GM23248 (cell line): ENCODE measurements around the gene TGFB1. TPM values are rescaled to one million over a fixed set of nuclear protein-coding genes. Genes with fewer than 3 reads are reported as not detected.
A peak's percentile ranks its signal among the peaks of the same experiment; 100 is the strongest.
"Not testable (repeated sequence)": the region's sequence is repeated elsewhere in the genome, so short reads cannot be mapped to it uniquely, and the experiment has no call there.

ENCODE experiments used
- DNase-seq: peaks from one replicate; pipeline ENCODE4 v3.0.0-alpha.2; 2015
- H2AFZ ChIP-seq: fragments of 200-600 bp; sonication (generic); 2 replicates; pipeline ENCODE4 v1.6.1; 2016; ENCODE audit warnings: antibody characterized with exemption
- H3F3A ChIP-seq: fragments of 200-600 bp; sonication (generic); 2 replicates; pipeline ENCODE4 v1.6.1; 2016; ENCODE audit warnings: mild to moderate bottlenecking, antibody characterized with exemption, mixed run types; ENCODE audit not compliant: insufficient read depth
- H3K27ac ChIP-seq: fragments of 200-600 bp; sonication (generic); 2 replicates; pipeline ENCODE4 v1.5.1; 2016; ENCODE audit warnings: mild to moderate bottlenecking
- H3K27me3 ChIP-seq: fragments of 200-600 bp; sonication (generic); replicated peaks from 2 replicates; pipeline ENCODE4 v1.6.1; 2016; ENCODE audit warnings: mild to moderate bottlenecking; ENCODE audit not compliant: insufficient read depth
- H3K36me3 ChIP-seq: fragments of 200-600 bp; sonication (generic); 2 replicates; pipeline ENCODE4 v1.6.1; 2016; ENCODE audit warnings: low read depth, mild to moderate bottlenecking
- H3K4me1 ChIP-seq: fragments of 200-600 bp; sonication (generic); 2 replicates; pipeline ENCODE4 v1.6.1; 2016; ENCODE audit warnings: mild to moderate bottlenecking; ENCODE audit not compliant: insufficient read depth
- H3K4me2 ChIP-seq: fragments of 200-600 bp; sonication (generic); one replicate; pipeline ENCODE4 v1.6.1; 2016; ENCODE audit warnings: mild to moderate bottlenecking; ENCODE audit not compliant: unreplicated experiment
- H3K4me3 ChIP-seq: fragments of 200-600 bp; sonication (generic); 2 replicates; pipeline ENCODE4 v1.5.1; 2016; ENCODE audit warnings: mild to moderate bottlenecking
- H3K79me2 ChIP-seq: fragments of 200-600 bp; sonication (generic); 2 replicates; pipeline ENCODE4 v1.6.1; 2016; ENCODE audit warnings: mild to moderate bottlenecking; ENCODE audit not compliant: insufficient read depth
- H3K9ac ChIP-seq: fragments of 200-600 bp; sonication (generic); 2 replicates; pipeline ENCODE4 v1.6.1; 2016; ENCODE audit warnings: mild to moderate bottlenecking
- H3K9me2 ChIP-seq: fragments of 200-600 bp; sonication (generic); 2 replicates; pipeline ENCODE4 v1.6.1; 2016; ENCODE audit warnings: mixed run types, mild to moderate bottlenecking, moderate library complexity; ENCODE audit not compliant: insufficient read depth
- H3K9me3 ChIP-seq: fragments of 200-600 bp; sonication (generic); one replicate; pipeline ENCODE4 v1.6.1; 2017; ENCODE audit warnings: low read depth
- H4K20me1 ChIP-seq: fragments of 200-600 bp; sonication (generic); 2 replicates; pipeline ENCODE4 v1.6.0; 2016; ENCODE audit not compliant: insufficient read depth
- EZH2 ChIP-seq: fragments of 200-600 bp; sonication (generic); IDR thresholded peaks from 2 replicates; pipeline ENCODE4 v1.6.1; 2018; ENCODE audit warnings: antibody characterized with exemption, mild to moderate bottlenecking; ENCODE audit not compliant: insufficient read depth, poor library complexity, severe bottlenecking
- EZH2phosphoT487 ChIP-seq: fragments of 200-600 bp; sonication (generic); IDR thresholded peaks from 2 replicates; pipeline ENCODE4 v1.6.1; 2018; ENCODE audit warnings: antibody characterized with exemption, moderate library complexity, mild to moderate bottlenecking, low read depth; ENCODE audit not compliant: insufficient read depth
- WGBS, 2 experiments: methylation state at CpG; one replicate each; pipeline ENCODE4 v1.1.6; 2015 to 2017; ENCODE audit warnings: low lambda C conversion rate in 2 of 2, low coverage in 1 of 2; ENCODE audit errors: missing lambda C conversion rate in 2 of 2; 5-methylcytosine and 5-hydroxymethylcytosine counted together
- in situ Hi-C: fragments of 300-500 bp; cut with MboI; formaldehyde crosslinking; loops from 2 replicates; pipeline ENCODE4 v1.15.0; 2020
- polyA plus RNA-seq: library from polyadenylated mRNA; unstranded; fragments of >200 nt; fragmentation: Nextera tagmentation; extraction: Ambion mirVana; gene quantifications from 2 replicates; pipeline ENCODE4 v1.2.1, GENCODE V29; 2016
- total RNA-seq: library from RNA; depleted of rRNA; stranded (reverse); fragments of >200 nt; shearing (Covaris generic); gene quantifications from 2 replicates; pipeline ENCODE4 v1.2.3, GENCODE V29; 2014

TGFB1 gene
- total and polyA plus RNA-seq, 2 experiments from 2014 or later, result 12.4 to 21.4 TPM

DNA sequence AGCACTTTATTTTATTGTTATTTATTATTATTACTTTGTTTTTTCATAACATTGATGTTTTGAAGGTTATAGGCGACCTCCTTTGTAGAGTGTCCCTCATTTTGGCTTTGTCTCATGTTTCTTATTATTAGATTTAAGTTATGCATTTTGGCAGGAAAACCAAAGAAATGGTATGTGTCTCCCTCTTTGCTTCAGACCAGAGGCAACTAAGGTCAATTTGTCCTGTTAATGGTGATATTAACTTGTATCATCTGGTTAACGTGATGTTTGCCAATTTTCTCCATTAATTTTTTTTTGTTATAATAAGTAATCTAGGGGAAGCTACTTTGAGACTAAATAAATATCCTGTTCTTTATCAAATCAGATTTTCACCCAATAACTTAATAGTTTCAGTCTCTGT, 18.8 kb upstream of the TGFB1 start:
- in situ Hi-C loops, result no loop called here
- Histone ChIP-seq H3K9me3 (no peaks in the 10 kb centered on the region), H3K4me2 (no peak overlapping the region), H3K9me2 (no peaks in the 10 kb centered on the region), H3K27ac (no peak overlapping the region), H3K4me3 (no peak overlapping the region), H3K79me2 (peaks cover 29% of the 10 kb centered on the region), H3F3A (peaks cover 15% of the 10 kb centered on the region), H2AFZ (no peak overlapping the region), H3K27me3 (no peaks in the 10 kb centered on the region), H3K36me3 (no peaks in the 10 kb centered on the region), H4K20me1 (no peaks in the 10 kb centered on the region), H3K9ac (no peak overlapping the region), H3K4me1 (peaks cover 27% of the 10 kb centered on the region)
- no peak for DNase-seq
- TF ChIP-seq EZH2phosphoT487, result no peak
- TF ChIP-seq EZH2, result no peak
- 74 to 80% methylated on average over 2 of the region's 2 CpGs for WGBS, 2 experiments

DNA sequence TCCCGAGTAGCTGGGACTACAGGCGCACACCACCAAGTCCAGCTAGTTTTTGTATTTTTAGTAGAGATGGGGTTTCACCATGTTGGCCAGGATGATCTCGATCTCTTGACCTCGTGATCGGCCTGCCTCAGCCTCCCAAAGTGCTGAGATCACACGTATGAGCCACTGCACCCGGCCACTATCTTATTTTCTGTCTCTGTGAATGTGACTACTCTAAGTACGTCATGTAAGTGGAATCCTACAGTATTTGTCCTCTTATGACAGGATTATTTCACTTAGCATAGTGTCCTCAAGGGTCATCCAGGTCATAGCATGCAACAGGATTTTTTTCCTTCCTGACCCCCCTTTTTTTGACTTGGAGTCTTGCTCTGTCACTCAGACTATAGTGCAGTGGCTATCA, 17.8 kb upstream of the TGFB1 start:
- Histone ChIP-seq H3K36me3 (no peaks in the 10 kb centered on the region), H3F3A (peaks cover 21% of the 10 kb centered on the region), H3K4me3 (no peak overlapping the region), H3K27me3 (no peaks in the 10 kb centered on the region), H4K20me1 (no peaks in the 10 kb centered on the region), H3K4me2 (no peak overlapping the region), H3K9ac (no peak overlapping the region), H2AFZ (no peak overlapping the region), H3K27ac (no peak overlapping the region), H3K9me3 (no peaks in the 10 kb centered on the region), H3K79me2 (peaks cover 37% of the 10 kb centered on the region), H3K4me1 (peaks cover 36% of the 10 kb centered on the region), H3K9me2 (no peaks in the 10 kb centered on the region)
- 84 to 90% methylated on average over 8 of the region's 8 CpGs for WGBS, 2 experiments
- no peak for DNase-seq
- in situ Hi-C loops, result no loop called here
- no peak for TF ChIP-seq EZH2phosphoT487
- TF ChIP-seq EZH2, result no peak

GRCh38 chr19:41371119-41371518, 17.4 kb upstream of the TGFB1 start:
- in situ Hi-C loops, H3K4me2 ChIP-seq, DNase-seq, H3K4me3 ChIP-seq, H4K20me1 ChIP-seq, H3K9me2 ChIP-seq, H3K9me3 ChIP-seq, H3K27me3 ChIP-seq, H3K9ac ChIP-seq, H3K36me3 ChIP-seq, H2AFZ ChIP-seq, H3K27ac ChIP-seq: not testable (repeated sequence)
- WGBS, 2 experiments, result 90 to 94% methylated on average over 5 of the region's 5 CpGs
- Histone ChIP-seq H3F3A (peaks cover 21% of the 10 kb centered on the region), H3K79me2 (peaks cover 41% of the 10 kb centered on the region), H3K4me1 (peaks cover 34% of the 10 kb centered on the region)

GRCh38 chr19:41369769-41370168, 16.0 kb upstream of the TGFB1 start:
- Histone ChIP-seq H4K20me1 (no peaks in the 10 kb centered on the region), H3K27me3 (no peaks in the 10 kb centered on the region), H3K9ac (no peak overlapping the region), H3K9me2 (no peaks in the 10 kb centered on the region), H3K4me1 (peaks cover 31% of the 10 kb centered on the region), H3K4me2 (no peak overlapping the region), H3K79me2 (peaks cover 54% of the 10 kb centered on the region), H2AFZ (no peak overlapping the region), H3K36me3 (no peaks in the 10 kb centered on the region), H3K27ac (no peak overlapping the region), H3K9me3 (no peaks in the 10 kb centered on the region), H3K4me3 (no peak overlapping the region), H3F3A (peaks cover 21% of the 10 kb centered on the region)
- DNase-seq, result no peak
- 90 to 98% methylated on average over 2 of the region's 2 CpGs for WGBS, 2 experiments
- in situ Hi-C loops, result no loop called here
- TF ChIP-seq EZH2phosphoT487 (no peak), EZH2 (no peak)

DNA sequence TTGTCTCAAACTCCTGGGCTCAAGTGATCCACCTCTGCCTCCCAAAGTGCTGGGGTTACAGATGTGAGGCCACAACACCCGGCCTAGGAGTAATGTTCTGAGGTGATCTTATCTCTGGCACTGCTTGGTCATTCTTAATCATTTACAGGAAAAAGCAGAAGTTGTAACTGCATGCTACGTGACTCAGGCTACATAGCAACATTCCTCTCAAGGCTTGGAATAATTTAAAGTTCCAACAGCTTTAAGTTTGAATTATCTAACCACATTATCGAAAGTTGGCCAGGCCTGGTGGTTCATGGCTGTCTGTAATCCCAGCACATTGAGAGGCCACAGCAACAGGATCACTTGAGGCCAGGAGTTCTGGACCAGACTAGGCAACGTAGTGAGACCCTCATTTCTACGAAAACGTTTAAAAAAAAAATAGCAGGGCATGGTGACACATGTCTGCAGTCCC, 14.2 kb upstream of the TGFB1 start:
- Histone ChIP-seq H3K9me3 (no peaks in the 10 kb centered on the region), H3K79me2 (peaks cover 56% of the 10 kb centered on the region), H3K4me2 (peak overlapping the region; percentile 72)

More for the DNA sequence above, 14.2 kb upstream of the TGFB1 start:
- Histone ChIP-seq H3K9me2 (no peaks in the 10 kb centered on the region), H2AFZ (no peak overlapping the region), H3K27me3 (no peaks in the 10 kb centered on the region), H3F3A (peaks cover 17% of the 10 kb centered on the region), H3K4me1 (peaks cover 27% of the 10 kb centered on the region), H3K36me3 (no peaks in the 10 kb centered on the region), H3K4me3 (no peak overlapping the region), H3K27ac (peak overlapping the region; percentile 88), H3K9ac (peak overlapping the region; percentile 39; the same call in 1 of the 2 replicates), H4K20me1 (no peaks in the 10 kb centered on the region)
- peak; percentile 94 for DNase-seq
- in situ Hi-C loops, result no loop called here
- WGBS, 2 experiments, result 21 to 28% methylated on average over 6 of the region's 6 CpGs
- TF ChIP-seq EZH2 (no peak), EZH2phosphoT487 (no peak)
